NCI-H1930 (cell line): ENCODE results near the gene TMBIM4.
"Not testable (repeated sequence)": the region's sequence is repeated elsewhere in the genome, so short reads cannot be mapped to it uniquely, and the experiment has no call there.

Source experiments
- DNase-seq, 2 experiments: peaks; one replicate each; lab custom pipeline; 2025; lab: John Stamatoyannopoulos, UW

The TMBIM4 gene

GRCh38 chr12:66184822-66185221 lies 15.0 kb upstream of the TMBIM4 start:
- DNase-seq = not testable (repeated sequence)

GRCh38 chr12:66182956-66183355 lies 13.2 kb upstream of the TMBIM4 start:
- no peak for DNase-seq

GRCh38 chr12:66176105-66176900 lies 6.5 kb upstream of the TMBIM4 start:
- DNase-seq = no peak

GRCh38 chr12:66174391-66175325 lies 4.9 kb upstream of the TMBIM4 start:
- DNase-seq = not testable (repeated sequence)

- DNase-seq = peak in 1 of 2 experiments; percentile 4
These were observed 810 bp upstream of the TMBIM4 start for GRCh38 chr12:66170606-66171005.

- DNase-seq = no peak
These were observed 1.4 kb downstream of the TMBIM4 start for GRCh38 chr12:66168410-66168809.

- no peak for DNase-seq
These were observed 3.2 kb downstream of the TMBIM4 start for GRCh38 chr12:66166561-66166960.

- DNase-seq = no peak
These were observed 4.7 kb downstream of the TMBIM4 start for GRCh38 chr12:66165141-66165540.

GRCh38 chr12:66164349-66164821 lies 5.4 kb downstream of the TMBIM4 start:
- no peak for DNase-seq

- DNase-seq = no peak
These were observed 6.5 kb downstream of the TMBIM4 start for GRCh38 chr12:66163289-66163688.

- DNase-seq = no peak
These were observed 7.1 kb downstream of the TMBIM4 start for GRCh38 chr12:66162701-66163100.

- no peak for DNase-seq
These were observed 9.1 kb downstream of the TMBIM4 start for GRCh38 chr12:66160704-66161103.

GRCh38 chr12:66159123-66159522 lies 10.7 kb downstream of the TMBIM4 start:
- no peak for DNase-seq

GRCh38 chr12:66156654-66157053 lies 13.1 kb downstream of the TMBIM4 start:
- DNase-seq = no peak

GRCh38 chr12:66154776-66155175 lies 15.0 kb downstream of the TMBIM4 start:
- DNase-seq = no peak

GRCh38 chr12:66152732-66153131 lies 17.1 kb downstream of the TMBIM4 start:
- DNase-seq = no peak

- DNase-seq = no peak
These were observed 19.9 kb downstream of the TMBIM4 start for GRCh38 chr12:66149702-66150398.

GRCh38 chr12:66144791-66145754 lies 24.7 kb downstream of the TMBIM4 start:
- no peak for DNase-seq

GRCh38 chr12:66143868-66144267 lies 25.9 kb downstream of the TMBIM4 start:
- DNase-seq = no peak

- DNase-seq = no peak
These were observed 27.0 kb downstream of the TMBIM4 start for GRCh38 chr12:66142826-66143225.

- no peak for DNase-seq
These were observed 28.5 kb downstream of the TMBIM4 start for GRCh38 chr12:66141299-66141698.
